HUES48 (cell line): Measurements from ENCODE around the gene SERGEF.

ENCODE experiments used
- H3K27ac ChIP-seq: one replicate; pipeline ENCODE4 v1.7.0; 2013; ENCODE audit warnings: low read depth, low read length, inconsistent platforms
- H3K27me3 ChIP-seq: 2 replicates; pipeline ENCODE4 v1.6.1; 2013; ENCODE audit warnings: mild to moderate bottlenecking, low read length; ENCODE audit not compliant: control insufficient read depth, insufficient read depth
- H3K36me3 ChIP-seq: 2 replicates; pipeline ENCODE4 v1.6.1; 2013; ENCODE audit warnings: low read length; ENCODE audit not compliant: control insufficient read depth, insufficient read depth
- H3K4me1 ChIP-seq: 2 replicates; pipeline ENCODE4 v1.6.1; 2013; ENCODE audit warnings: mild to moderate bottlenecking, low read length; ENCODE audit not compliant: control insufficient read depth, insufficient read depth
- H3K4me3 ChIP-seq: 2 replicates; pipeline ENCODE4 v1.5.1; 2013; ENCODE audit warnings: mild to moderate bottlenecking, low read depth, low read length
- H3K9ac ChIP-seq: 2 replicates; pipeline ENCODE4 v1.6.1; 2013; ENCODE audit warnings: mild to moderate bottlenecking, low read depth, low read length, moderate library complexity
- H3K9me3 ChIP-seq: 2 replicates; pipeline ENCODE4 v1.6.1; 2013; ENCODE audit warnings: low read length; ENCODE audit not compliant: control insufficient read depth, insufficient read depth

SERGEF gene

DNA sequence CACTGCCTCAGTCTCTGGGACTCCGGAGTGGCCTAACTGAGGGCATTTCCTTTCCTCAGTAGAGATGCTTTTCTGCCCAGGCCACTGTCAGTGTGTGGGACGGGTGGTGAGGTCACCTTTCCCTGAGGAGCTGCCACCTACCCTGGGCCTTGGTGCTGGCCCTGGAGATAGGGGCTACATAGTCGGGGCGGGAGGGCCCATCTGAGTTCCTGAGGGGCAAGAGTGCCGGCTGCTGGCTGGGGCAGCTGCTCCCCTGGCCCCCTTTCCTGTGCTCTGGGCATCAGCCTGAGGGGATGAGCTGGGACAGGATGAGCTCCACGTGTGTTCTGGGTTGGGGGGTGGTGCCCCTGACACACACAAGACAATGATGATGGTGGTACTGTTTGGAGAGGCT is 272.9 kb downstream of the SERGEF start:
- Histone ChIP-seq H3K27ac (no peak overlapping the region), H3K36me3 (no peaks in the 10 kb centered on the region), H3K27me3 (peaks cover 52% of the 10 kb centered on the region), H3K9me3 (0 out of 2 replicates have a peak, but pooled peaks cover 2% of the 10 kb centered on the region), H3K4me1 (peaks cover 13% of the 10 kb centered on the region), H3K4me3 (no peak overlapping the region), H3K9ac (no peak overlapping the region)

GRCh38 chr11:17738151-17738973 is 274.5 kb downstream of the SERGEF start:
- Histone ChIP-seq H3K9ac (no peak overlapping the region), H3K4me1 (peaks cover 13% of the 10 kb centered on the region), H3K4me3 (no peak overlapping the region), H3K9me3 (0 out of 2 replicates have a peak, but pooled peaks cover 2% of the 10 kb centered on the region), H3K27me3 (peaks cover 64% of the 10 kb centered on the region), H3K27ac (no peak overlapping the region), H3K36me3 (no peaks in the 10 kb centered on the region)
